Thyroid gland (tissue), 4 donors: Measurements from ENCODE around the gene SUGCT. TPM values are rescaled to one million over a fixed set of nuclear protein-coding genes. Genes with fewer than 3 reads are reported as not detected.

Source experiments
- DNase-seq, 2 donors: peaks; one replicate each; pipeline ENCODE4 v3.0.0-alpha.2; 2019
- H3K27ac ChIP-seq, 3 donors: fragments of 200-600 bp; sonication (generic); 1 replicate in 2 of 3; 2 replicates in 1 of 3; pipeline ENCODE4 v1.5.1; 2016 to 2019; ENCODE audit warnings: mild to moderate bottlenecking in 1 of 3, moderate library complexity in 1 of 3
- H3K27me3 ChIP-seq: fragments of 200-600 bp; sonication (generic); one replicate; pipeline ENCODE4 v1.5.1; 2019
- H3K36me3 ChIP-seq, 2 donors: fragments of 200-600 bp; sonication (generic); one replicate each; pipeline ENCODE4 v1.5.1; 2016 to 2019
- H3K4me1 ChIP-seq, 2 donors: fragments of 200-600 bp; sonication (generic); one replicate each; pipeline ENCODE4 v1.5.1; 2017 to 2019
- H3K4me3 ChIP-seq, 3 donors: fragments of 200-600 bp; sonication (generic); replicated peaks in 1 of 3; 1 replicate in 2 of 3; 2 replicates in 1 of 3; pipeline ENCODE4 v1.5.1; 2016; ENCODE audit warnings: mild to moderate bottlenecking in 1 of 3
- H3K9me3 ChIP-seq: fragments of 200-600 bp; sonication (generic); one replicate; pipeline ENCODE4 v1.5.1; 2017
- CTCF ChIP-seq, 6 experiments: fragments of 200-600 bp in 3 of 6; fragments of 450-650 bp in 3 of 6; sonication (generic) in 3 of 6; IDR thresholded peaks; one replicate each; pipeline ENCODE4 v1.5.1; 2016 to 2019; ENCODE audit warnings: antibody characterized with exemption in 6 of 6, mild to moderate bottlenecking in 2 of 6, inconsistent platforms in 1 of 6, moderate library complexity in 1 of 6
- POLR2A ChIP-seq, 2 donors: fragments of 450-650 bp; IDR thresholded peaks; one replicate each; pipeline ENCODE4 v1.6.1; 2017; ENCODE audit warnings: antibody characterized with exemption in 2 of 2, mild to moderate bottlenecking in 2 of 2, moderate library complexity in 1 of 2
- WGBS, 2 donors: methylation state at CpG; one replicate each; pipeline ENCODE4 v1.1.5; 2017; 5-methylcytosine and 5-hydroxymethylcytosine counted together
- intact Hi-C: fragments of 100-400 bp; cut with DNase I; formaldehyde crosslinking; loops from one replicate; pipeline ENCODE4 v1.15.1; 2023
- total RNA-seq, 4 donors: library from RNA; depleted of rRNA; stranded (reverse); fragments of >200 nt; gene quantifications; one replicate each; pipeline ENCODE4 v1.2.3, GENCODE V29; 2016

The SUGCT gene
- total RNA-seq, 4 donors from 2014 or later, result 1.3 to 15.2 (median 3.2) TPM

DNA sequence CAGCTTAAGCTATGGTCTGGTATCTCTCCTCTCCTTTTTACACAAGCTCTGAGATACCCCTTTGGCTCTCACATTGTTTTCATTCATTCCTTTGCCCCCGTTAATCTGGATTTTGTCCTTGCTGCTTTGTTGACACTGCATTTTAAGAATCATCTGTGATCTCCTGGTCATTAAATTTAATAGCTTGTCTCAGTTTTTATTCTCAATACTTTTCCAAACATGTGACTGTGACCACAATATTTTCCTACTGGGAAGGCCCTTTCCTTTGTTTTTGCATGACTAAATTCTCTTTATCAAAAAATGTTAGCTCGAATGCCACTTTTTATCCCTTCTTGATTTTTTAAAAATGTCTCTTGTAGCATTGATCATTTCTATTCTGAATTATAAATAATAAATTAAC is 171.2 kb downstream of the SUGCT start:
- H3K27ac ChIP-seq, result no peak overlapping the region
- no peaks in the 10 kb centered on the region for H3K36me3 ChIP-seq
- H3K4me1 ChIP-seq, result peaks cover 8 to 9% of the 10 kb centered on the region in 2 donors
- no peaks in the 10 kb centered on the region for H3K9me3 ChIP-seq
- no peak overlapping the region for H3K4me3 ChIP-seq
- no peak for DNase-seq
- 77 to 90% methylated on average over 2 of the region's 2 CpGs for WGBS, 2 donors
- no peak for TF ChIP-seq POLR2A (IDR thresholded peaks at IDR 0.05)
- intact Hi-C loops, result no loop called here
- no peaks in the 10 kb centered on the region for H3K27me3 ChIP-seq

- intact Hi-C loops, result no loop called here
- Histone ChIP-seq H3K27ac (no peak overlapping the region), H3K36me3 (no peaks in the 10 kb centered on the region), H3K27me3 (no peaks in the 10 kb centered on the region), H3K4me1 (peaks cover 5 to 9% of the 10 kb centered on the region in 2 donors), H3K4me3 (no peak overlapping the region), H3K9me3 (no peaks in the 10 kb centered on the region)
- no peak for TF ChIP-seq CTCF (IDR thresholded peaks at IDR 0.05)
- no peak for TF ChIP-seq POLR2A (IDR thresholded peaks at IDR 0.05)
- DNase-seq, result no peak
Measured at GRCh38 chr7:40306596-40306995, 171.8 kb downstream of the SUGCT start.

GRCh38 chr7:40310258-40310657 is 175.5 kb downstream of the SUGCT start:
- H3K9me3 ChIP-seq, result no peaks in the 10 kb centered on the region
- no peak overlapping the region for H3K27ac ChIP-seq
- no peaks in the 10 kb centered on the region for H3K27me3 ChIP-seq
- 83 to 84% methylated on average over 4 of the region's 4 CpGs for WGBS, 2 donors
- TF ChIP-seq POLR2A (IDR thresholded peaks at IDR 0.05) (no peak), CTCF (IDR thresholded peaks at IDR 0.05) (no peak)
- no peak for DNase-seq
- intact Hi-C loops, result no loop called here
- no peaks in the 10 kb centered on the region for H3K36me3 ChIP-seq
- H3K4me1 ChIP-seq, result peaks cover 0 to 5% of the 10 kb centered on the region in 2 donors
- H3K4me3 ChIP-seq, result no peak overlapping the region

DNA sequence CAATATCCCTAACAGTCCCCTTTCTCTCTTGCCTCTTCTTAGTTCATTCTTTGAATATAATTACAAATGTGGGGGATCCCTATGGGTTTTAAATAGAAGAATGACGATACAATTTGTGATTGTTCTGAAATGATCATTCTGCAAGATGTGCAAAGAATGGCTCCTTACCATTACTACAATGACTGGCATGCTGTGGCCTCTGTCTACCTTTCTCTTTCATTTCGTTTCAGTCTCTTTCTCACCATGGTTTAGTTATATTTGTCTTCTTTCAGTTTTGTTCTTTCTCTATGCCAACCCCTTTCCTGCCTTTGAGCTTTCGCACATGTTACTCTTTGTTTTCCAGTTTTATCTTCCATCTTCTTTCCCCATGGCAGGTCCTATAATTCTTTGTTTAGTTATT is 176.5 kb downstream of the SUGCT start:
- H3K4me3 ChIP-seq, result no peak overlapping the region
- H3K9me3 ChIP-seq, result no peaks in the 10 kb centered on the region
- peaks cover 0 to 2% of the 10 kb centered on the region in 2 donors for H3K4me1 ChIP-seq
- H3K36me3 ChIP-seq, result no peaks in the 10 kb centered on the region
- no peaks in the 10 kb centered on the region for H3K27me3 ChIP-seq
- H3K27ac ChIP-seq, result no peak overlapping the region
- TF ChIP-seq POLR2A (IDR thresholded peaks at IDR 0.05) (no peak), CTCF (IDR thresholded peaks at IDR 0.05) (no peak)
- no peak for DNase-seq
- WGBS, 2 donors, result 85 to 89% methylated on average over 3 of the region's 3 CpGs
- intact Hi-C loops, result no loop called here

GRCh38 chr7:40315277-40315676 is 180.5 kb downstream of the SUGCT start:
- no peak for DNase-seq
- H3K27me3 ChIP-seq, result no peaks in the 10 kb centered on the region
- H3K4me1 ChIP-seq, result no peaks in the 10 kb centered on the region
- no peak overlapping the region for H3K4me3 ChIP-seq
- no peaks in the 10 kb centered on the region for H3K36me3 ChIP-seq
- TF ChIP-seq POLR2A (IDR thresholded peaks at IDR 0.05) (no peak), CTCF (IDR thresholded peaks at IDR 0.05) (no peak)
- 89 to 92% methylated on average over 2 of the region's 2 CpGs for WGBS, 2 donors
- no peak overlapping the region for H3K27ac ChIP-seq
- H3K9me3 ChIP-seq, result no peaks in the 10 kb centered on the region
- intact Hi-C loops, result no loop called here

GRCh38 chr7:40316176-40316575 is 181.4 kb downstream of the SUGCT start:
- no peaks in the 10 kb centered on the region for H3K9me3 ChIP-seq
- H3K36me3 ChIP-seq, result no peaks in the 10 kb centered on the region
- H3K4me3 ChIP-seq, result no peak overlapping the region
- no peak for TF ChIP-seq CTCF (IDR thresholded peaks at IDR 0.05)
- TF ChIP-seq POLR2A (IDR thresholded peaks at IDR 0.05), result no peak
- H3K4me1 ChIP-seq, result no peaks in the 10 kb centered on the region
- H3K27ac ChIP-seq, result no peak overlapping the region
- WGBS, 2 donors, result 82 to 91% methylated on average over 3 of the region's 3 CpGs
- no peaks in the 10 kb centered on the region for H3K27me3 ChIP-seq
- no peak for DNase-seq
- intact Hi-C loops, result no loop called here
